Cardiac ventricle fibroblast (primary cell): ENCODE measurements around the gene LRRIQ4. TPM values are rescaled to one million over a fixed set of nuclear protein-coding genes. Genes with fewer than 3 reads are reported as not detected.

Experiments used
- total RNA-seq: library from RNA; depleted of rRNA; stranded (reverse); fragments of >200 nt; gene quantifications from 2 replicates; pipeline ENCODE4 v1.2.3, GENCODE V29; 2015

The LRRIQ4 gene
- total RNA-seq, result not detected in 2 replicates

GRCh38 chr3:169812332-169813235, at the start of gene LRRIQ4, which contains the start of gene LRRC34:
LRRIQ4 (plus strand) TSS chr3:169812870; CDS start chr3:169821922, 9,052 bp downstream.
LRRC34 (minus strand) TSS chr3:169812904; CDS start chr3:169812548, 356 bp downstream.

GRCh38 chr3:169764882-169765612, 47.6 kb upstream of the LRRIQ4 start, which contains the start of gene TERC:
TERC (minus strand) TSS chr3:169765060.

GRCh38 chr3:169769287-169770181, 43.1 kb upstream of the LRRIQ4 start, which contains the start of gene ACTRT3:
ACTRT3 (minus strand) TSS chr3:169769561; CDS start chr3:169769520, 41 bp downstream.

GRCh38 chr3:169772897-169773816, 39.5 kb upstream of the LRRIQ4 start, which contains the start of gene MYNN:
MYNN (plus strand) TSS chr3:169773396; CDS start chr3:169774296, 900 bp downstream.

GRCh38 chr3:169869484-169870220, 57.0 kb downstream of the LRRIQ4 start, which contains the start of gene LRRC31:
LRRC31 (minus strand) TSS chr3:169869935; CDS start chr3:169869807, 128 bp downstream.

Other genes with a start within 250 kb of the LRRIQ4 start
- 23.3 and 28.0 TPM in 2 replicates for gene MECOM, start 149.2 kb upstream of the LRRIQ4 start, total RNA-seq
- gene TERC, start 47.8 kb upstream of the LRRIQ4 start, total RNA-seq, result 179 and 259 TPM in 2 replicates
- gene ACTRT3, start 43.3 kb upstream of the LRRIQ4 start, total RNA-seq, result 4.5 and 6.4 TPM in 2 replicates
- gene MYNN, start 39.5 kb upstream of the LRRIQ4 start, total RNA-seq, result 8.8 and 9.7 TPM in 2 replicates
- gene LRRC34, start within 50 bp of the LRRIQ4 start, total RNA-seq, result 3.6 and 4.6 TPM in 2 replicates
- not detected in 2 replicates for gene LRRC31, start 57.1 kb downstream of the LRRIQ4 start, total RNA-seq
- gene SAMD7, start 98.7 kb downstream of the LRRIQ4 start, total RNA-seq, result not detected in 2 replicates
- 32.6 and 37.0 TPM in 2 replicates for gene SEC62, start 153.9 kb downstream of the LRRIQ4 start, total RNA-seq
- 0.59 TPM in 1 of 2 replicates, not detected in the other for gene GPR160, start 225.1 kb downstream of the LRRIQ4 start, total RNA-seq